ENCODE data around the gene MGST1. TPM values are rescaled to one million over a fixed set of nuclear protein-coding genes. Genes with fewer than 3 reads are reported as not detected.

MGST1 gene
- total RNA-seq, 1 donor from 2014 or later: 238 TPM

Other genes starting within 250 kb of the MGST1 start
- gene SLC15A5, start 70.0 kb upstream of the MGST1 start, total RNA-seq (ENCODE audit: low replicate concordance): not detected in 2 replicates